Spleen (tissue), 11 donors: Measurements from ENCODE around the gene ATG4A. TPM values are rescaled to one million over a fixed set of nuclear protein-coding genes. Genes with fewer than 3 reads are reported as not detected.
A peak's percentile ranks its signal among the peaks of the same experiment; 100 is the strongest.

ENCODE experiments used
- DNase-seq: peaks from one replicate; pipeline ENCODE4 v3.0.0-alpha.2; 2020
- H3K27ac ChIP-seq, 8 donors: fragments of 200-600 bp; sonication (generic) in 7 of 8; 1 replicate in 4 of 8; 2 replicates in 4 of 8; pipeline versions ENCODE4 v1.5.0 to v1.8.0; 2016 to 2021; ENCODE audit warnings: inconsistent platforms in 4 of 8, mild to moderate bottlenecking in 4 of 8, moderate library complexity in 1 of 8
- H3K27me3 ChIP-seq, 7 donors: fragments of 200-600 bp; sonication (generic) in 6 of 7; replicated peaks in 1 of 7; 1 replicate in 4 of 7; 2 replicates in 3 of 7; pipeline versions ENCODE4 v1.5.0 to v1.8.0; 2016 to 2021; ENCODE audit warnings: inconsistent platforms in 3 of 7, mild to moderate bottlenecking in 1 of 7
- H3K36me3 ChIP-seq, 6 donors: fragments of 200-600 bp; sonication (generic) in 5 of 6; 1 replicate in 4 of 6; 2 replicates in 2 of 6; pipeline versions ENCODE4 v1.5.0 to v1.8.0; 2016 to 2021; ENCODE audit warnings: inconsistent platforms in 2 of 6
- H3K4me1 ChIP-seq, 6 donors: fragments of 200-600 bp; sonication (generic) in 5 of 6; 1 replicate in 3 of 6; 2 replicates in 3 of 6; pipeline versions ENCODE4 v1.5.0 to v1.8.0; 2016 to 2021; ENCODE audit warnings: inconsistent platforms in 3 of 6
- H3K4me3 ChIP-seq, 8 donors: fragments of 200-600 bp; sonication (generic) in 7 of 8; 1 replicate in 4 of 8; 2 replicates in 4 of 8; pipeline versions ENCODE4 v1.5.0 to v1.8.0; 2016 to 2021; ENCODE audit warnings: inconsistent platforms in 4 of 8, mild to moderate bottlenecking in 4 of 8, moderate library complexity in 2 of 8
- H3K9me3 ChIP-seq, 8 donors: fragments of 200-600 bp; sonication (generic) in 7 of 8; 1 replicate in 4 of 8; 2 replicates in 4 of 8; pipeline versions ENCODE4 v1.5.0 to v1.8.0; 2016 to 2021; ENCODE audit warnings: inconsistent platforms in 4 of 8
- POLR2A ChIP-seq, 3 donors: fragments of 450-650 bp; IDR thresholded peaks; one replicate each; pipeline ENCODE4 v1.5.1; 2017; ENCODE audit warnings: antibody characterized with exemption in 3 of 3, mild to moderate bottlenecking in 1 of 3
- POLR2AphosphoS5 ChIP-seq, 3 donors: sonication (generic); formaldehyde crosslinking; IDR thresholded peaks; one replicate each; pipeline ENCODE4 v1.5.1; 2017; ENCODE audit warnings: antibody characterized with exemption in 3 of 3
- WGBS, 5 donors: extraction: QIAGEN DNeasy Blood & Tissue Kit in 3 of 5; methylation state at CpG; one replicate each; pipeline versions ENCODE4 v1.1.5 to v1.1.7; 2013 to 2018; 5-methylcytosine and 5-hydroxymethylcytosine counted together
- intact Hi-C: fragments of 100-400 bp; cut with DNase I; formaldehyde crosslinking; loops from one replicate; pipeline ENCODE4 v1.15.0; 2023; ENCODE audit warnings: low total_unique reads
- polyA plus RNA-seq, 3 donors: library from polyadenylated mRNA; stranded (reverse); fragments of 200-250 nt; gene quantifications; one replicate each; pipeline ENCODE4 v1.2.1, GENCODE V29; 2013
- total RNA-seq, 7 donors: library from RNA; depleted of rRNA in 3 of 7; stranded (reverse); fragments of >200 nt in 3 of 7; fragmentation: NEBNext Ultra II Directional in 4 of 7; extraction: Animal tissue kit (Norgen Biotek cat#: 25700) in 4 of 7; gene quantifications; one replicate each; pipeline versions ENCODE4 v1.1.0 to v1.2.1, GENCODE V29; 2016 to 2021
- TF ChIP-seq, protein P1 (sequence below), 11 experiments: fragments of 200-600 bp in 7 of 11; fragments of 450-650 bp in 4 of 11; sonication (generic) in 4 of 11; IDR thresholded peaks in 8 of 11; conservative IDR thresholded peaks in 3 of 11; 1 replicate in 7 of 11; 2 replicates in 4 of 11; pipeline versions ENCODE4 v1.4.0 to v1.8.0; 2016 to 2021; ENCODE audit warnings: antibody characterized with exemption in 11 of 11, inconsistent platforms in 4 of 11, mild to moderate bottlenecking in 1 of 11
- donor health status: healthy with polysubstance abuse.
- donor health status: DM: no; HTN: no; CAD: no; lungs with moderate emphysema.
- donor health status: DM: no; HTN: no; CAD: no.
- donor health status: Bipolar disorder and iron deficiency.
- donor health status: healthy.
- donor health status: DM: no; HTN: no; CAD: no.
- donor health status: DM: yes; HTN: yes; CAD: no.

The ATG4A gene
- total and polyA plus RNA-seq, 10 donors: 6.9 to 16.7 (median 11.1) TPM

DNA sequence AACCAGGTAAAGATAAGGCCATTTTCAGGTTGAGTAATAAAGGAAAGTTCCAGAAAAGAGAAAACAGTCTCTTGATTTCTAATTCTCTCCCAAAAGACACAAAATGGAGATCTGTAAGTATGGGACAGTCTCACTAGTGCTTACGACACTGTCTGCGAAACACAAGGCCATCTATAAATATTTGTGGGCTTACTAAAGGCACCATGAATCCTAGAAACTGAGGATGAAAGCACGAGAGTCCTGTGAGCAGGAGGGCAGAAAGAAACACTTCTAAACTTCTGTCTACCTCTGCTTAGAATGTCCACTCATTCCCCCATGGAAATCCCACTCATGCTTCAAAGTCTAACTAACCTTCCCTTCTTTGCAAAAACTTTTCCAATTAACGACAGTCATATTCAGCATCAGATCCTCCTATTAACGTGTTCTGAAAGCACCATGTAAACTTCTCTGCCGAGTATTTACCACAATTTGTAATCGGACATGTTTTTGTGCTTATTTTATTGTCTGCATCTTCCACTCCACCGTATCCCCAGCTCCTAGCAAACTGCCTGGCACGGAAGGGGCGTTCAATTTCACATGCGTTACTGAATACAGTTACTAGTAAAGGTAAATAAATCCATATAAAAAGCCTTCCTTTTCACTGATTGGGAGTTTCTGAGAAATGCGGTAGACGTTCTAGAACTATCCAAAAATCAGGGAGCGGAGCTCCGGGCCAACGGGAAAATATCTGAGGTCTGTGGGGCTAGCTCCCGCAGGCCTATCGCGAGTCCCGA, 901 bp upstream of the ATG4A start:
- Histone ChIP-seq H3K4me3 (peak overlapping the region; percentile 45 to 81 (median 54)), H3K9me3 (no peaks in the 10 kb centered on the region), H3K27ac (peak overlapping the region; percentile 74 to 91 (median 88)), H3K36me3 (peaks cover 0 to 28% (median 9%) of the 10 kb centered on the region in 6 donors), H3K27me3 (peaks cover 0 to 2% (median 0%) of the 10 kb centered on the region in 7 donors), H3K4me1 (peaks cover 0 to 37% (median 19%) of the 10 kb centered on the region in 6 donors)
- WGBS, 5 donors: 1 to 41% (median 9%) methylated on average over 16 to 20 of the region's 20 CpGs
- TF ChIP-seq POLR2A (IDR thresholded peaks at IDR 0.05) (no peak), POLR2AphosphoS5 (IDR thresholded peaks at IDR 0.05) (no peak)
- TF ChIP-seq, protein P1, sequence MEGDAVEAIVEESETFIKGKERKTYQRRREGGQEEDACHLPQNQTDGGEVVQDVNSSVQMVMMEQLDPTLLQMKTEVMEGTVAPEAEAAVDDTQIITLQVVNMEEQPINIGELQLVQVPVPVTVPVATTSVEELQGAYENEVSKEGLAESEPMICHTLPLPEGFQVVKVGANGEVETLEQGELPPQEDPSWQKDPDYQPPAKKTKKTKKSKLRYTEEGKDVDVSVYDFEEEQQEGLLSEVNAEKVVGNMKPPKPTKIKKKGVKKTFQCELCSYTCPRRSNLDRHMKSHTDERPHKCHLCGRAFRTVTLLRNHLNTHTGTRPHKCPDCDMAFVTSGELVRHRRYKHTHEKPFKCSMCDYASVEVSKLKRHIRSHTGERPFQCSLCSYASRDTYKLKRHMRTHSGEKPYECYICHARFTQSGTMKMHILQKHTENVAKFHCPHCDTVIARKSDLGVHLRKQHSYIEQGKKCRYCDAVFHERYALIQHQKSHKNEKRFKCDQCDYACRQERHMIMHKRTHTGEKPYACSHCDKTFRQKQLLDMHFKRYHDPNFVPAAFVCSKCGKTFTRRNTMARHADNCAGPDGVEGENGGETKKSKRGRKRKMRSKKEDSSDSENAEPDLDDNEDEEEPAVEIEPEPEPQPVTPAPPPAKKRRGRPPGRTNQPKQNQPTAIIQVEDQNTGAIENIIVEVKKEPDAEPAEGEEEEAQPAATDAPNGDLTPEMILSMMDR (IDR thresholded peaks at IDR 0.05 in 8 of 11, conservative IDR thresholded peaks at IDR 0.05 in 3 of 11): no peak
- intact Hi-C loops: no loop called here
- DNase-seq: no peak

DNA sequence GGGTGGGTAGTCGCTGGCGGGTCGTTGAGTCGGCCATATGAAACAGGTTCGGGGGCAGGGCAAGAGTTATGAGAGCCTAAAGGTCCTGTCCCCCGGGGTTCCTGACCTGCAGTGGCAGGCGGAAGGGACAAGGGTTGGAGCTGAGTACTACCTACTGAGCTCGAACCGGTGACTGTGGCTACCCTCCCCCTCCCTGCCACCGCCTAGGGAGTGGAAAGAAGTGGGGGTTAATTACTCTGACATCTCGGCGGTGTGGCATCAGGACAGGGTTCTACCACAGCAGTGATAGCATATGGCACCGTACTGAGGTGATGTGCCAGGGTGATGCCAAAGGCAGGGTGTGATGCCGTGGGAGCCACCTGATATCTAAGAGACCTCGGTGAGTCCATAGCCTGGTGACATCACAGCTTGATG, 307 bp downstream of the ATG4A start:
- no peak for DNase-seq
- Histone ChIP-seq H3K27me3 (no peaks in the 10 kb centered on the region), H3K36me3 (peaks cover 0 to 17% (median under 1%) of the 10 kb centered on the region in 6 donors), H3K27ac (peak overlapping the region in 6 of 8 donors; percentile 82 to 91 (median 89)), H3K4me1 (peaks cover 0 to 37% (median 19%) of the 10 kb centered on the region in 6 donors), H3K4me3 (peak overlapping the region; percentile 45 to 81 (median 53)), H3K9me3 (no peaks in the 10 kb centered on the region)
- WGBS, 5 donors: 0 to 38% (median 15%) methylated on average over 14 to 15 of the region's 15 CpGs; no CpG with 5 or more reads in 1 of the 5 donors
- intact Hi-C loops: no loop called here
- no peak for TF ChIP-seq POLR2A (IDR thresholded peaks at IDR 0.05)
- no peak for TF ChIP-seq POLR2AphosphoS5 (IDR thresholded peaks at IDR 0.05)
- TF ChIP-seq, protein P1 (IDR thresholded peaks at IDR 0.05 in 8 of 11, conservative IDR thresholded peaks at IDR 0.05 in 3 of 11): no peak

DNA sequence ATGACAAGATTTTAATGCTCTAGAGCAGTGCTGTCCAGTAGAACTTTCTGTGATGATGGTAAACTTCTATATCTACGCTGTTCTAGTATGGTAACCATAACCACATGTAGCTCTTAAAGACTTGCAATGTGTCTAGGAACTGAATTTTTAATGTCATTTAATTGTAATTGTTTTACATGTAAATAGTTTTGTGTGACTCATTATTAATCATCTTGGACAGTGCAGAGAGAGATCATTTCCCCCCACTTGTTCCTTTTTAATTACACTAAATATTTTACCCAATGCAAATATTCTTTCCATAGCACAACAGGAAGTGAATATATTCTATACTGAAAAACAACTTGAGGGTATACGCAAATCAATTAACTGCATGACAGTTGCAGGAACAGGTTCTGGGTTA, 5.8 kb downstream of the ATG4A start:
- no peak overlapping the region for H3K4me3 ChIP-seq
- intact Hi-C loops: no loop called here
- DNase-seq: no peak
- no peaks in the 10 kb centered on the region for H3K36me3 ChIP-seq
- TF ChIP-seq POLR2A (IDR thresholded peaks at IDR 0.05) (no peak), POLR2AphosphoS5 (IDR thresholded peaks at IDR 0.05) (no peak)
- TF ChIP-seq, protein P1 (IDR thresholded peaks at IDR 0.05 in 8 of 11, conservative IDR thresholded peaks at IDR 0.05 in 3 of 11): no peak
- H3K27me3 ChIP-seq: no peaks in the 10 kb centered on the region
- WGBS, 5 donors: 84 to 96% (median 90%) methylated on average over 2 of the region's 2 CpGs
- H3K4me1 ChIP-seq: peaks cover 0 to 7% (median 2%) of the 10 kb centered on the region in 6 donors
- H3K9me3 ChIP-seq: no peaks in the 10 kb centered on the region
- no peak overlapping the region for H3K27ac ChIP-seq

GRCh38 chrX:108105473-108105872, 13.9 kb downstream of the ATG4A start:
- peak overlapping the region in 1 of 8 donors; percentile 10 for H3K4me3 ChIP-seq
- peaks cover 0 to 8% (median 0%) of the 10 kb centered on the region in 7 donors for H3K27me3 ChIP-seq
- no peaks in the 10 kb centered on the region for H3K9me3 ChIP-seq
- intact Hi-C loops: no loop called here
- no peaks in the 10 kb centered on the region for H3K36me3 ChIP-seq
- no peak for TF ChIP-seq POLR2A (IDR thresholded peaks at IDR 0.05)
- TF ChIP-seq POLR2AphosphoS5 (IDR thresholded peaks at IDR 0.05): no peak
- TF ChIP-seq, protein P1 (IDR thresholded peaks at IDR 0.05 in 8 of 11, conservative IDR thresholded peaks at IDR 0.05 in 3 of 11): no peak
- H3K27ac ChIP-seq: no peak overlapping the region
- H3K4me1 ChIP-seq: no peaks in the 10 kb centered on the region
- no peak for DNase-seq
